NCI-H2227 (cell line): ENCODE results near the gene TUBGCP5.
A peak's percentile ranks its signal among the peaks of the same experiment; 100 is the strongest.

ENCODE experiments used
- DNase-seq: peaks from one replicate; lab custom pipeline; 2025; ENCODE audit not compliant: unreplicated experiment; lab: John Stamatoyannopoulos, UW

The TUBGCP5 gene

DNA sequence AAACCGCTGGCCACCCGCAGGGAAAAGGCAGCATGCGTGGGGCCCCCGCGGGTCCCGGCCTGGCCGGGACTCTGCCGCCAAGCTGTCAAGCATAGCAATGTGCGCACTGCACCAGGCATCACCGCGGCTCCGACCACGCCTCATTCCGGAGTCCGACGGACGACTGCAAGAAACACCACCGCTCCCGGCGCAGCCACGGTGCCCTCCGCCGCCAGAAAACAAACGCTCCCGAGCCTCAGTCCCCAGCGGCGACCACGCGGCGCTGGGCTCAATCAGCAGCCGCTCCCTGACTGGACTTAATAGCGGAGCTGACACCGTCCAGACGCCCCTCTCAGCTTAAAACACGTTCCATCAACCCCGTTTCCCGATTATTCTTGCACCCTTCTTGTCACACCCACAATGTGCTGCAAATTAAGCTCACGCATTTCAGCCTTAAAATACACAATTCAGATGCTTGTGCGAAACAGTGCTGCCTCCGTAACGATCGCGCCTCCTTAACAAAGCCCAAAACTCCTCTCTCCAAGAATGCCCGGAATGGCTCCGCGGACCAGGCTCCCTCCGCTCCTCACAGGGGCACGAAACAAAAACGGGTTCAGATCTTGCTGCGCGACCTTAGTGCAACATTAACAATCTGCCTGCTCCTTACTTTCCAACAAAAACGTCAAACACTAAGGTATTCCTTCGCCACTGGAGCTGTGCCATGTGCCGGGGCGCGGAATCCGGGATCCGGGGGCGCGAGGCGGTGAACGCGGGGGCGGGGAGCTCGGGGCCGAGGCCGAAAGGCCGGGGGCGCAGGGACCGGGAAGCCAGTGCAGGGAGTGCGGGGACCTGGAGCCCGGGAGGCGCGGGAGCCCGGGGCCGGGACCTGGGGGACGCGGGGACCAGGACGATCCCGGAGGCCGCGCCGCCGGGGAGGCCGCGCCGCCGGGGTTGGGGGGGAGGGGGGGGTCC is 59.9 kb downstream of the TUBGCP5 start:
- peak; percentile 29 for DNase-seq

DNA sequence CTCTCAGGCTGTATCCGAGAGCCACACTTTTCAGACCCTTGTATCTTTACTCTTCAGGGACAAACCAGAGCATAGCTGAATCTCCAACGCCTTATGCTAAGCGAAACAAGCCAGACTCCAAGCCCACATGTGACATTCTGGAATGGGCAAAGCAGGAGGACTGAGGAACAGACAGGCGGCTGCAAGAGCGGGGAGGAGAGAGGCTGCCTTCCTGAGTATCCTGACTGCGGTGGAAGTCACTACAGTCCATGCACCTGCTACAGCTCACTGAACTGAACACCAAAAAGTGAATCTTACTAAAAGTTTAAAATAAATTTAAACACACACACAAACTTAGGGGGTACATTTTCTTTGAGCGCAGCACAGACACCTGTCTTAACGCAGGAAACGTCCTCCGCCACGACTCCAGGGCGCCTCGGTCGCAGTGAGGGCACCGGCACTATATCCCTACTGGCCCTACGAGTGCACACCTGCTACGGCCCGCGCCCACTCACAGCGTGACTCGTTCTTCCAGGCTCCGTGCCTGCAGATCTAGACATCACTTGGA is 60.6 kb downstream of the TUBGCP5 start:
- DNase-seq: no peak

DNA sequence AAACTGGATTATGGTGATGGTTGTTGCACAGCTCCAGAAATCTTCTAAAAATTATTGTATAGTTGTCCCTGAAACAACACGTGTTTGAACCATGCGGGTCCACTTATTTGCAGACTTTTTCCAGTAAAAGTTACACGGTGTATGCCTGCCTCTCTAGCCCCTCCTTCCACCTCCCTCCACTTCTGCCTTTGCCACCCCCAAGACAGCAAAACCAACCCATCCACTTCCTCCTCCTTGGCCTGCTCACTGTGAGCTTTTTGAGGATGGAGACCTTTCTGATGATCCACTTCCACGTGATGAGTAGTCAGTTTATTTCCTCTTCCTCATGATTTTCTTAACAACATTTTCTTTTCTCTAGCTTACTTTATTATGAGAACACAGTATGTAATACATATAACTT is 64.6 kb downstream of the TUBGCP5 start:
- no peak for DNase-seq

DNA sequence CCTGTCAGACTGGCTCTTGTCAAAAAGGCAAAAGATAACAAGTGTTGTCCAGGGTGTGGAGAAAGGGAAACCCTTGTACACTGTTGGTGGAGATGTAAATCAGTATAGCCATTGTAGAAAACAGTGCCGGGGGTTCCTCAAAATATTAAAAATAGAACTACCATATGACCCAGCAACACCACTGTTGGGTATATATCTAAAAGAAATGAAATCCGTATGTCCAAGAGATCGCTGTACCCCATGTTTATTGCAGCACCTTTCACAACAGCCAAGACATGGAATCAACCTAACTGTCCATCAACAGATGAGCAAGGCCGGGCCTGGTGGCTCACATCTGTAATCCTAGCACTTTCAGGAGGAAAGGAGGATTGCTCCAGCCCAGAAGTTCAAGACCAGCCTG is 65.4 kb downstream of the TUBGCP5 start:
- no peak for DNase-seq

DNA sequence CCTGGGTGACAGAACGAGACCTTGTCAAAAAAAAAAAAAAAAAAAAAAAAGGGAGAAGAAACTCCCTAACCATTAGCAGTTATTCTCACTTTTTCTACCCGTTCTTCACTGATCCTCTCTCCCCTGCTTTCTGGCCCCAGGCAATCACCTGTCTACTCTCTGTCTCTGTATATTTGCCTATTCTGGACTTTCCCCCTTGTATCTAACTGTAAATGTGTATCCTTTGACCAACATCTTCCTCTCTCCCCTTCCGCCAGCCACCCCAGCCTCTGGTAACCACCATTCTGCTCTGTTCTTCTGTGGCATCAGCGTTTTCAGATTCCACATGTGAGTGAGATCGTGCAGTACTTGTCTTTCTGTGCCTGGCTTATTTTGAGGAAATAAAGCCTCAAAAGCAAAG is 66.1 kb downstream of the TUBGCP5 start:
- no peak for DNase-seq

- DNase-seq: no peak
Observed at GRCh38 chr15:22969489-22969888, 69.9 kb downstream of the TUBGCP5 start.

DNA sequence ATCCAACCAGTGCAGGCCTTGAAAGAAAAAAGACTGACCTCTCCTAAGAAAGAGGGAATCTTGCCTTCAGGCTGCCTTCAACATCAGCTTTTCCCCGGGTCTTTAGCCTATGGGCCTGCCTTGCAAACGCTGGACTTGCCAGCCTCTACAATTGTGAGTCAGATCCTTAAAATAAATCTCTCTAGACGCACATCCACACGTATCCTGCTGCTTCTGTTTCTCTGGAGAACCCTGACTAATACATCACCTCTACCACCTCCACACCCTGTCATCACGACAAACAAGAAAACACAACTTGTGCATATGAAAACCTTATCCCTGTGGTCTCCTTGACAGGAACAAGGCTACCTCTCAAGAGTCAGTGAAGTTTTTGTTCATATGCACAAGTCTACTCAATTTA is 71.0 kb downstream of the TUBGCP5 start:
- DNase-seq: no peak

GRCh38 chr15:22967084-22967770 is 72.1 kb downstream of the TUBGCP5 start:
- DNase-seq: no peak

- DNase-seq: no peak
Observed at GRCh38 chr15:22966321-22967083, 72.9 kb downstream of the TUBGCP5 start.

DNA sequence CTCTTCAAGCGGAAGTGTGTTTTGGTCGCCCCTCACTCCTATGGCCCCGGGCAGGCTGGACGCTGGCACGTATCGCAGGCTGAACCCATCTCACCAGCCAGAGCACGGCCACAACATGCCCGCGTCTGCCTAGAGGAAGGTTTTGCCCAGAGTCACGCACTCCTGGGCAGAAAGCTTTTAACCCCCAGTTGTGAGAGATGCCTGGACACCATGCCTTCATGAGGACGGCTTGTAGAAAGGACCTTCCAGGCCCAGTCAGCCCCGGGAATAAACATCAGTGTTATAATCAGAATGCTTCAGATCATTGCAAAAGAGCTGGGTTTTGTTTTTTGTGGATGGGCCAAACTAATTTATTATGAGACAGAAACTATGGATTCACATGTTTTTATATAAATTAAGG is 75.7 kb downstream of the TUBGCP5 start:
- DNase-seq: no peak

DNA sequence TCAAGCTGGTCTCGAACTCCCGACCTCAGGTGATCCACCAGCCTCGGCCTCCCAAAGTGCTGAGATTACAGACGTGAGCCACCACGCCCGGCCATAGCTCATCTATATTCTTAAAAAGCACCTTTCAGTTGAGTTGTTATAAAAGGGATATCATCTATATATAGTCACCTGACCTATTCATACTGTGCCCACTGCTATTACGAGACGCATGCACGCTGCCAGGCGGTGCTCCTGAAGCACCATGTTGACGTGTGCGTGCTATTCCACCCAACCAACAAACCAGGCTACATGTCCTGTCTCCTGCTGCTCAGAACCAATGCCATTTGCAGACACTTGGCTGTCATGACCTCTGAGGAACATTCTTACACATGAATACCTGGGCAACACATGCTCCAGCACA is 76.8 kb downstream of the TUBGCP5 start:
- DNase-seq: no peak

DNA sequence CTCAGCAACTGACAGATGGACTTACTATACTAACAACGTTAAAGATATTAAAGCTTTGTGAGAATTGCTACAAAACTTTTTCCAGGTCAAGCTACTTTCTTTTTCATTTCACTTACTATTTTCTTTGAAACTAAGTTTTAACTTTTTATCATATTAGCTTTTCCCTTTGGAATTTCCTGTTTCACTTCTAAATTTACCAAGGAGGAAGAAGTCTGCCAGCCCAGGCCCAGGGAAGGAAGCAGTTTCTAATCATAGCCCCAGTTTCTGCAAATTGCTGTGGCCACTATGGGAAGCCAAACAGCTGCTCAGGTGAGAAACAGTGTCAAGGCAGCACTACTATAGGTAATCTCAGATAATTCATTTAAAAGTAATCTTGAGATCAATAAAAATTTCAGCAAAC is 77.6 kb downstream of the TUBGCP5 start:
- no peak for DNase-seq

GRCh38 chr15:22960556-22960955 is 78.8 kb downstream of the TUBGCP5 start:
- DNase-seq: no peak

DNA sequence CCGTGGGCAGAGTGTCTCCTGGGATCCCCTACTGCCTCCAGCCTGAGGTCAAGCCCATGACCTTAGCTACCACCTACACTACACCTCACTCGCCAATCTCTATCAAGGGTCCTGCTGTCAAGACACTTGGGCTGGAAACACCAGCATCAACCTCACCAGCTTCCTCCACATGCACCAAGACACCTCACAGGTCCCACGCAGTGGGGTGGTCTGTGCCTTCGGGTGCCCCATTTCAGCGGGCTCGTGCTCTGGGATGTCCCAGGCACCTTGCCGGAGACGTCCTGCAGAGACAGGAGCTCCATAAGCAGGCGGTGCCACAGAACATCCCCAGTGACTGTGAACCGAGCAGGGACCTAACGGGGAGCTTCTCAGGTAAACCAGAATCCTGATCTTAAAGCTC is 79.2 kb downstream of the TUBGCP5 start:
- DNase-seq: no peak

GRCh38 chr15:22959321-22960101 is 79.9 kb downstream of the TUBGCP5 start:
- DNase-seq: no peak

GRCh38 chr15:22958487-22959280 is 80.7 kb downstream of the TUBGCP5 start:
- no peak for DNase-seq

DNA sequence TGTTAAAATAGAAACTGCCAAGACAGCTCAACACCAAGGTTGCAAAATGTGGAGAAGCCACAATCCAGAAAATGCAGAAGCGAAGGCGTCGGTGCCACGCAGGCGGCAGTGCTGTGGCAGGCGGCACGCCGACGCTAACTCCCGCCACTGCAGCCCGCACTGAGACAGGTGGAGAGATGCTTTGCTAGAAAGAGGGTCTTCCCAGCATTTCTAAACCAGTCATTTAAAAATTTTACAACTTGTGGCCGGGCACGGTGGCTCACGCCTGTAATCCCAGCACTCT is 82.5 kb downstream of the TUBGCP5 start:
- no peak for DNase-seq

GRCh38 chr15:22956257-22956977 is 83.0 kb downstream of the TUBGCP5 start:
- DNase-seq: no peak

DNA sequence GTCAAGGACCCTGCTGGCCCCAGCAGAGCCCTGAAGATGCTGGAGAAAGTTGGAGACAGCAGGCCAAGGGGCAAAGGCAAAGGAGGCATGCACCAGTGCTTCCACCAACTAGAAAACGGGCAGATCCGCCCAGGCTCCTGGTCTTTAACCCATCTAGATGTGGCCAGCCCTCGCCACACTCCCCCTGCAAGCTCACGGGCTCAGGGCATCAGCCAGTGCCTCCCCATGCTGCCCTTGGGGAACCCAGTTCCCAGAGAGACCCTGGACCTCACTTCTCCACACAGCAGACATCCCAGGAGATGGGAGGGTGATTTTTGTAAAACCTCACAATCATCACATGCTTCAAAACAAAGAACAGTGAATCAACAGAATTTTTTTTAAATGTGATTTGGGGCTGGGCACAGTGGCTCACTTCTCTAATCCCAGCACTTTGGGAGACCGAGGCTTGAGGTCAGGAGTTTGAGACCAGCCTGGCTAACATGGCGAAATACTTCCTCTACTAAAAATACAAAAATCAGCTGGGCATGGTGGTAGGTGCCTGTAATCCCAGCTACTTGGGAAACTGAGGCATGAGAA is 83.7 kb downstream of the TUBGCP5 start:
- DNase-seq: no peak
